GM23248 (cell line): ENCODE results near the gene PALM3. TPM values are rescaled to one million over a fixed set of nuclear protein-coding genes. Genes with fewer than 3 reads are reported as not detected.
"Not testable (repeated sequence)": the region's sequence is repeated elsewhere in the genome, so short reads cannot be mapped to it uniquely, and the experiment has no call there.

Source experiments
- DNase-seq: peaks from one replicate; pipeline ENCODE4 v3.0.0-alpha.2; 2015
- H2AFZ ChIP-seq: fragments of 200-600 bp; sonication (generic); 2 replicates; pipeline ENCODE4 v1.6.1; 2016; ENCODE audit warnings: antibody characterized with exemption
- H3F3A ChIP-seq: fragments of 200-600 bp; sonication (generic); 2 replicates; pipeline ENCODE4 v1.6.1; 2016; ENCODE audit warnings: mild to moderate bottlenecking, antibody characterized with exemption, mixed run types; ENCODE audit not compliant: insufficient read depth
- H3K27ac ChIP-seq: fragments of 200-600 bp; sonication (generic); 2 replicates; pipeline ENCODE4 v1.5.1; 2016; ENCODE audit warnings: mild to moderate bottlenecking
- H3K27me3 ChIP-seq: fragments of 200-600 bp; sonication (generic); replicated peaks from 2 replicates; pipeline ENCODE4 v1.6.1; 2016; ENCODE audit warnings: mild to moderate bottlenecking; ENCODE audit not compliant: insufficient read depth
- H3K36me3 ChIP-seq: fragments of 200-600 bp; sonication (generic); 2 replicates; pipeline ENCODE4 v1.6.1; 2016; ENCODE audit warnings: low read depth, mild to moderate bottlenecking
- H3K4me1 ChIP-seq: fragments of 200-600 bp; sonication (generic); 2 replicates; pipeline ENCODE4 v1.6.1; 2016; ENCODE audit warnings: mild to moderate bottlenecking; ENCODE audit not compliant: insufficient read depth
- H3K4me2 ChIP-seq: fragments of 200-600 bp; sonication (generic); one replicate; pipeline ENCODE4 v1.6.1; 2016; ENCODE audit warnings: mild to moderate bottlenecking; ENCODE audit not compliant: unreplicated experiment
- H3K4me3 ChIP-seq: fragments of 200-600 bp; sonication (generic); 2 replicates; pipeline ENCODE4 v1.5.1; 2016; ENCODE audit warnings: mild to moderate bottlenecking
- H3K79me2 ChIP-seq: fragments of 200-600 bp; sonication (generic); 2 replicates; pipeline ENCODE4 v1.6.1; 2016; ENCODE audit warnings: mild to moderate bottlenecking; ENCODE audit not compliant: insufficient read depth
- H3K9ac ChIP-seq: fragments of 200-600 bp; sonication (generic); 2 replicates; pipeline ENCODE4 v1.6.1; 2016; ENCODE audit warnings: mild to moderate bottlenecking
- H3K9me2 ChIP-seq: fragments of 200-600 bp; sonication (generic); 2 replicates; pipeline ENCODE4 v1.6.1; 2016; ENCODE audit warnings: mixed run types, mild to moderate bottlenecking, moderate library complexity; ENCODE audit not compliant: insufficient read depth
- H3K9me3 ChIP-seq: fragments of 200-600 bp; sonication (generic); one replicate; pipeline ENCODE4 v1.6.1; 2017; ENCODE audit warnings: low read depth
- H4K20me1 ChIP-seq: fragments of 200-600 bp; sonication (generic); 2 replicates; pipeline ENCODE4 v1.6.0; 2016; ENCODE audit not compliant: insufficient read depth
- EZH2 ChIP-seq: fragments of 200-600 bp; sonication (generic); IDR thresholded peaks from 2 replicates; pipeline ENCODE4 v1.6.1; 2018; ENCODE audit warnings: antibody characterized with exemption, mild to moderate bottlenecking; ENCODE audit not compliant: insufficient read depth, poor library complexity, severe bottlenecking
- EZH2phosphoT487 ChIP-seq: fragments of 200-600 bp; sonication (generic); IDR thresholded peaks from 2 replicates; pipeline ENCODE4 v1.6.1; 2018; ENCODE audit warnings: antibody characterized with exemption, moderate library complexity, mild to moderate bottlenecking, low read depth; ENCODE audit not compliant: insufficient read depth
- WGBS, 2 experiments: methylation state at CpG; one replicate each; pipeline ENCODE4 v1.1.6; 2015 to 2017; ENCODE audit warnings: low lambda C conversion rate in 2 of 2, low coverage in 1 of 2; ENCODE audit errors: missing lambda C conversion rate in 2 of 2; 5-methylcytosine and 5-hydroxymethylcytosine counted together
- in situ Hi-C: fragments of 300-500 bp; cut with MboI; formaldehyde crosslinking; loops from 2 replicates; pipeline ENCODE4 v1.15.0; 2020
- polyA plus RNA-seq: library from polyadenylated mRNA; unstranded; fragments of >200 nt; fragmentation: Nextera tagmentation; extraction: Ambion mirVana; gene quantifications from 2 replicates; pipeline ENCODE4 v1.2.1, GENCODE V29; 2016
- total RNA-seq: library from RNA; depleted of rRNA; stranded (reverse); fragments of >200 nt; shearing (Covaris generic); gene quantifications from 2 replicates; pipeline ENCODE4 v1.2.3, GENCODE V29; 2014

The PALM3 gene
- total and polyA plus RNA-seq, 2 experiments from 2014 or later: 0.15 TPM; not detected in 1

GRCh38 chr19:14023404-14024235 lies 38.3 kb downstream of the PALM3 start:
- Histone ChIP-seq H3F3A (no peaks in the 10 kb centered on the region), H2AFZ (peak overlapping the region; percentile 73), H3K9ac (no peak overlapping the region), H3K79me2 (no peaks in the 10 kb centered on the region), H3K4me2 (no peak overlapping the region), H3K36me3 (no peaks in the 10 kb centered on the region), H3K9me3 (no peaks in the 10 kb centered on the region), H3K4me3 (no peak overlapping the region), H3K27me3 (no peaks in the 10 kb centered on the region), H3K9me2 (no peaks in the 10 kb centered on the region), H3K4me1 (peaks cover 3% of the 10 kb centered on the region; the same call in 1 of the 2 replicates), H4K20me1 (no peaks in the 10 kb centered on the region), H3K27ac (no peak overlapping the region)
- in situ Hi-C loops: no loop called here
- peak; percentile 73 for DNase-seq
- no peak for TF ChIP-seq EZH2
- TF ChIP-seq EZH2phosphoT487: no peak
- 58 to 63% methylated on average over 9 of the region's 9 CpGs for WGBS, 2 experiments

GRCh38 chr19:14022469-14022868 lies 39.4 kb downstream of the PALM3 start:
- H3K4me3 ChIP-seq: no peak overlapping the region
- H3K27me3 ChIP-seq: no peaks in the 10 kb centered on the region
- 91 to 93% methylated on average over 4 of the region's 4 CpGs for WGBS, 2 experiments
- H2AFZ ChIP-seq: no peak overlapping the region
- no peak overlapping the region for H3K4me2 ChIP-seq
- in situ Hi-C loops: no loop called here
- H3F3A ChIP-seq: no peaks in the 10 kb centered on the region
- no peaks in the 10 kb centered on the region for H3K36me3 ChIP-seq
- peaks cover 3% of the 10 kb centered on the region; the same call in 1 of the 2 replicates for H3K4me1 ChIP-seq
- TF ChIP-seq EZH2 (no peak), EZH2phosphoT487 (no peak)
- no peak overlapping the region for H3K9ac ChIP-seq
- H3K27ac ChIP-seq: no peak overlapping the region
- H3K9me3 ChIP-seq: no peaks in the 10 kb centered on the region
- peak; percentile 23 for DNase-seq
- no peaks in the 10 kb centered on the region for H4K20me1 ChIP-seq
- no peaks in the 10 kb centered on the region for H3K79me2 ChIP-seq
- no peaks in the 10 kb centered on the region for H3K9me2 ChIP-seq

GRCh38 chr19:14021474-14021873 lies 40.4 kb downstream of the PALM3 start:
- TF ChIP-seq EZH2 (no peak), EZH2phosphoT487 (no peak)
- Histone ChIP-seq H3K9ac (no peak overlapping the region), H3K79me2 (no peaks in the 10 kb centered on the region), H4K20me1 (no peaks in the 10 kb centered on the region), H3K36me3 (no peaks in the 10 kb centered on the region), H3K4me1 (peaks cover 3% of the 10 kb centered on the region; the same call in 1 of the 2 replicates), H3K27me3 (no peaks in the 10 kb centered on the region), H3K9me3 (no peaks in the 10 kb centered on the region), H3K4me3 (no peak overlapping the region), H3K4me2 (no peak overlapping the region), H3F3A (no peaks in the 10 kb centered on the region), H3K27ac (no peak overlapping the region), H3K9me2 (no peaks in the 10 kb centered on the region), H2AFZ (no peak overlapping the region)
- no peak for DNase-seq
- 68 to 71% methylated on average over 5 of the region's 5 CpGs for WGBS, 2 experiments
- in situ Hi-C loops: no loop called here

GRCh38 chr19:14019739-14020138 lies 42.1 kb downstream of the PALM3 start:
- H3K9me3 ChIP-seq, H3K79me2 ChIP-seq, H4K20me1 ChIP-seq, H3K27ac ChIP-seq, H3K9me2 ChIP-seq, in situ Hi-C loops, H3K9ac ChIP-seq, H3K4me1 ChIP-seq, H3F3A ChIP-seq, H2AFZ ChIP-seq, H3K27me3 ChIP-seq, DNase-seq, H3K4me2 ChIP-seq, H3K36me3 ChIP-seq, H3K4me3 ChIP-seq: not testable (repeated sequence)
- WGBS, 2 experiments: 59 to 61% methylated on average over 3 of the region's 3 CpGs

- TF ChIP-seq EZH2: no peak
- TF ChIP-seq EZH2phosphoT487: no peak
- Histone ChIP-seq H4K20me1 (no peaks in the 10 kb centered on the region), H3K4me3 (no peak overlapping the region), H3K36me3 (no peaks in the 10 kb centered on the region), H3K4me1 (peaks cover 3% of the 10 kb centered on the region; the same call in 1 of the 2 replicates), H3K9ac (no peak overlapping the region), H3K27me3 (no peaks in the 10 kb centered on the region), H3K9me2 (no peaks in the 10 kb centered on the region), H3K79me2 (no peaks in the 10 kb centered on the region), H3F3A (no peaks in the 10 kb centered on the region), H3K4me2 (no peak overlapping the region), H3K27ac (no peak overlapping the region), H2AFZ (no peak overlapping the region), H3K9me3 (no peaks in the 10 kb centered on the region)
- no peak for DNase-seq
- 58 to 60% methylated on average over 6 of the region's 6 CpGs for WGBS, 2 experiments
- in situ Hi-C loops: no loop called here
Measured at GRCh38 chr19:14019100-14019499, 42.8 kb downstream of the PALM3 start.
